A673 (cell line): ENCODE results near the gene SUFU. TPM values are rescaled to one million over a fixed set of nuclear protein-coding genes. Genes with fewer than 3 reads are reported as not detected.

Experiments
- BruUV-seq: library from RNA; stranded (reverse); fragments of 400-500 nt; replicated peaks from 2 replicates; lab custom pipeline; 2021; lab: Mats Ljungman, UMichigan
- CTCF ChIA-PET: fragments of 300-600 bp; sonication (Branson Sonifier 250); formaldehyde crosslinking; loops from one replicate; lab custom pipeline; 2022; ENCODE audit warnings: antibody characterized with exemption; lab: Charles Lee
- POLR2A ChIA-PET: fragments of 300-600 bp; sonication (Branson Sonifier 250); formaldehyde crosslinking; loops from one replicate; lab custom pipeline; 2022; ENCODE audit warnings: antibody characterized with exemption; ENCODE audit not compliant: low non-redundant PET; lab: Charles Lee
- DNase-seq: peaks from one replicate; pipeline ENCODE4 v3.0.0-alpha.2; 2015; ENCODE audit warnings: low spot score
- H3K27ac ChIP-seq: fragments of 200-600 bp; sonication (generic); 2 replicates; pipeline ENCODE4 v1.5.1; 2016; ENCODE audit warnings: mixed run types, low read depth, mild to moderate bottlenecking, mixed read lengths, antibody characterized with exemption, low read length; ENCODE audit not compliant: poor library complexity, severe bottlenecking
- H3K27me3 ChIP-seq: fragments of 200-600 bp; sonication (generic); replicated peaks from 2 replicates; pipeline ENCODE4 v1.6.1; 2017; ENCODE audit warnings: mixed run types, low read depth, mild to moderate bottlenecking, mixed read lengths, antibody characterized with exemption, low read length; ENCODE audit not compliant: insufficient read depth, poor library complexity
- H3K36me3 ChIP-seq: fragments of 200-600 bp; sonication (generic); 2 replicates; pipeline ENCODE4 v1.6.1; 2016; ENCODE audit warnings: mixed run types, mild to moderate bottlenecking, mixed read lengths, antibody characterized with exemption, low read length; ENCODE audit not compliant: insufficient read depth, poor library complexity, severe bottlenecking
- H3K4me1 ChIP-seq: fragments of 200-600 bp; sonication (generic); 2 replicates; pipeline ENCODE4 v1.6.1; 2017; ENCODE audit warnings: mixed run types, mild to moderate bottlenecking, mixed read lengths, antibody characterized with exemption, low read length; ENCODE audit not compliant: insufficient read depth, poor library complexity, severe bottlenecking
- H3K4me3 ChIP-seq: fragments of 200-600 bp; sonication (generic); 2 replicates; pipeline ENCODE4 v1.5.1; 2016; ENCODE audit warnings: low read depth, mixed run types, mild to moderate bottlenecking, mixed read lengths, low read length; ENCODE audit not compliant: poor library complexity, severe bottlenecking
- H3K9me3 ChIP-seq: fragments of 200-600 bp; sonication (generic); 2 replicates; pipeline ENCODE4 v1.6.1; 2016; ENCODE audit warnings: mixed run types, low read depth, mild to moderate bottlenecking, mixed read lengths, antibody characterized with exemption, low read length; ENCODE audit not compliant: poor library complexity, severe bottlenecking
- CTCF ChIP-seq: fragments of 300-800, 200-600 bp; sonication (generic); conservative IDR thresholded peaks from 2 replicates; pipeline ENCODE4 v1.5.1; 2017; ENCODE audit warnings: low read depth, mild to moderate bottlenecking, antibody characterized with exemption, low read length, moderate library complexity, mixed read lengths
- EZH2 ChIP-seq: fragments of 200-600 bp; sonication (generic); IDR thresholded peaks from 2 replicates; pipeline ENCODE4 v1.6.1; 2017; ENCODE audit warnings: borderline replicate concordance, low read depth, mild to moderate bottlenecking, mixed read lengths, antibody characterized with exemption, low read length; ENCODE audit not compliant: poor library complexity, severe bottlenecking
- intact Hi-C: fragments of 100-400 bp; cut with micrococcal nuclease; formaldehyde crosslinking; loops from one replicate; pipeline ENCODE4 v1.10.0; 2022; ENCODE audit not compliant: unreplicated experiment
- total RNA-seq: library from RNA; stranded (reverse); gene quantifications from 2 replicates; pipeline ENCODE4 v1.2.3, GENCODE V29; 2021

SUFU gene
- total RNA-seq, 1 experiment from 2014 or later = 20.5 TPM

DNA sequence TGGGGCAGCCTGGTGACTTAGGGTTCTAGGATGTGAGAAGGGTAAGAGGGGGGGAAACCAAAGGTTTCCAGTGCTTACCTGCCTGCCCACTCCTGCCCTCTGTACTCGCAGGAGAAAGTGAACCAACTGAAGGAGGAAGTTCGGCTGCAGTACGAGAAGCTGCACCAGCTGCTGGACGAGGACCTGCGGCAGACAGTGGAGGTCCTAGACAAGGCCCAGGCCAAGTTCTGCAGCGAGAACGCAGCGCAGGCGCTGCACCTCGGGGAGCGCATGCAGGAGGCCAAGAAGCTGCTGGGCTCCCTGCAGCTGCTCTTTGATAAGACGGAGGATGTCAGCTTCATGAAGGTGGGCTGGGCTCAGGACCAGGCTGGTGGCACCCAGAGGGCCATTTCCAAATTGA, 151.2 kb downstream of the SUFU start:
- DNase-seq = no peak
- Histone ChIP-seq H3K36me3 (peaks cover 20% of the 10 kb centered on the region), H3K27ac (no peak overlapping the region), H3K4me1 (no peaks in the 10 kb centered on the region), H3K27me3 (no peaks in the 10 kb centered on the region), H3K9me3 (no peaks in the 10 kb centered on the region), H3K4me3 (no peak overlapping the region)
- CTCF ChIA-PET = no interaction called here
- POLR2A ChIA-PET = no interaction called here
- intact Hi-C loops = no loop called here
- BruUV-seq = no TSS peak
- no peak for TF ChIP-seq EZH2
- no peak for TF ChIP-seq CTCF

DNA sequence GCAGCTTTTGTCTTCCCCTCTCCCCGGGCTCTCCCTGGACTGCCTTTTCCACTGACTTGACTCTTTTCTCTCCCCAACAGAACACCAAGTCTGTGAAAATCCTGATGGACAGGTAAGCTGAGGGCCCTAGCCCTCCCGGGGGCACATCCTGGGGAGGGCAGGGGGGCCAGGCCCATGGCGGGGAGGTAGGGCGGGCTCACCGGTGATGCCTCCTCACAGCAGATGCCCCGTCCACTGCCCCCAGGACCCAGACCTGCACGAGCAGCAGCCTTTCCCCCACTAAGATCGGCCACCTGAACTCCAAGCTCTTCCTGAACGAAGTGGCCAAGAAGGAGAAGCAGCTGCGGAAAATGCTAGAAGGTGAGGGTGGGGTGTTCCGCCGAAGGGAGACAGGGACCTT, 152.3 kb downstream of the SUFU start:
- peaks cover 20% of the 10 kb centered on the region for H3K36me3 ChIP-seq
- no peak for TF ChIP-seq EZH2
- no peak for TF ChIP-seq CTCF
- no peak for DNase-seq
- H3K4me3 ChIP-seq = no peak overlapping the region
- no peaks in the 10 kb centered on the region for H3K27me3 ChIP-seq
- H3K9me3 ChIP-seq = no peaks in the 10 kb centered on the region
- no TSS peak for BruUV-seq
- ChIA-PET POLR2A (no interaction called here), CTCF (no interaction called here)
- H3K27ac ChIP-seq = no peak overlapping the region
- H3K4me1 ChIP-seq = no peaks in the 10 kb centered on the region
- intact Hi-C loops = no loop called here

- no peak overlapping the region for H3K4me3 ChIP-seq
- H3K4me1 ChIP-seq = no peaks in the 10 kb centered on the region
- CTCF ChIA-PET = no interaction called here
- DNase-seq = no peak
- POLR2A ChIA-PET = no interaction called here
- intact Hi-C loops = no loop called here
- H3K27me3 ChIP-seq = no peaks in the 10 kb centered on the region
- peaks cover 20% of the 10 kb centered on the region for H3K36me3 ChIP-seq
- no peak overlapping the region for H3K27ac ChIP-seq
- no TSS peak for BruUV-seq
- no peak for TF ChIP-seq CTCF
- no peak for TF ChIP-seq EZH2
- H3K9me3 ChIP-seq = no peaks in the 10 kb centered on the region
Measured at GRCh38 chr10:102656791-102657371, 153.1 kb downstream of the SUFU start.
